ENCODE data around the gene CPN2. TPM values are rescaled to one million over a fixed set of nuclear protein-coding genes. Genes with fewer than 3 reads are reported as not detected.

Gene CPN2
- total RNA-seq, 1 experiment from 2014 or later: not detected

- H3K36me3 Mint-ChIP-seq (ENCODE audit: insufficient read depth in 1 of 3, low read depth in 3 of 3): no peaks in the 10 kb centered on the region
- no peak overlapping the region for H2BK20ac ChIP-seq (ENCODE audit: low read depth, low read length, poor library complexity, severe bottlenecking)
Measured at GRCh38 chr3:194360568-194360967, 9.4 kb upstream of the CPN2 start.

More at GRCh38 chr3:194360568-194360967, 9.4 kb upstream of the CPN2 start:
- Histone ChIP-seq H3K4me1 (ENCODE audit: insufficient read depth, low read length) (no peaks in the 10 kb centered on the region), H4K20me1 (ENCODE audit: control insufficient read depth, insufficient read depth, insufficient read length) (no peaks in the 10 kb centered on the region), H3K9me3 (ENCODE audit: control insufficient read depth, low read depth, low read length) (no peaks in the 10 kb centered on the region), H3K23ac (ENCODE audit: insufficient read length, low read depth, low read length) (no peak overlapping the region), H3K27me3 (ENCODE audit: insufficient read depth, low read length) (no peaks in the 10 kb centered on the region), H3K9ac (ENCODE audit: extremely low read depth, insufficient read length, low read length) (no peak overlapping the region), H3K18ac (ENCODE audit: insufficient read length, low read depth, low read length) (no peak overlapping the region), H4K5ac (ENCODE audit: insufficient read length, low read depth, low read length) (no peak overlapping the region), H3K4me2 (ENCODE audit: insufficient read depth, insufficient read length, low read length) (no peak overlapping the region), H2AFZ (ENCODE audit: low read length) (no peak overlapping the region), H3K23me2 (ENCODE audit: insufficient read length, low read depth, low read length, poor library complexity, severe bottlenecking) (no peaks in the 10 kb centered on the region), H3K79me1 (ENCODE audit: insufficient read depth, low read depth, low read length, poor library complexity, severe bottlenecking) (no peaks in the 10 kb centered on the region), H3K27ac (ENCODE audit: insufficient read length, low read depth, low read length) (no peak overlapping the region), H2BK12ac (ENCODE audit: insufficient read length, low read depth, low read length) (no peak overlapping the region), H3K4ac (ENCODE audit: low read depth, low read length) (no peak overlapping the region), H4K8ac (replicated peaks; ENCODE audit: insufficient read length, low read depth, low read length) (no peak overlapping the region), H4K91ac (ENCODE audit: insufficient read length, low read depth, low read length) (no peak overlapping the region), H2AK5ac (ENCODE audit: insufficient read length, low read length) (no peak overlapping the region), H2BK15ac (ENCODE audit: low read depth, low read length) (no peak overlapping the region), H3T11ph (ENCODE audit: low read length) (no peak overlapping the region), H2BK5ac (ENCODE audit: insufficient read length, low read length) (no peak overlapping the region), H3K14ac (ENCODE audit: insufficient read depth, low read length) (no peak overlapping the region; the same call in 1 of the 2 replicates), H2BK120ac (ENCODE audit: low read depth, low read length, poor library complexity, severe bottlenecking) (no peak overlapping the region), H3K79me2 (ENCODE audit: insufficient read depth, low read length) (no peaks in the 10 kb centered on the region), H3K56ac (ENCODE audit: insufficient read length, low read depth, low read length) (no peak overlapping the region)
- no peak for TF ChIP-seq CTCF (conservative IDR thresholded peaks at IDR 0.05)
- Mint-ChIP-seq H3K27me3 (ENCODE audit: low read depth) (peaks cover 12% of the 10 kb centered on the region), H3K27ac (no peak overlapping the region; a peak in 1 of 7 replicates), H3K9me3 (no peaks in the 10 kb centered on the region), H3K4me3 (no peak overlapping the region), H3K4me1 (peaks cover 5 to 7% of the 10 kb centered on the region in 2 experiments)
- DNase-seq: no peak
- no CpG with 5 or more reads among the region's 18 CpGs for WGBS (ENCODE audit: extremely low coverage, insufficient read length, low lambda C conversion rate)

All from H9 (cell line).